ENCODE measurements around the gene ERGIC3. TPM values are rescaled to one million over a fixed set of nuclear protein-coding genes. Genes with fewer than 3 reads are reported as not detected.

Gene ERGIC3
- total and polyA plus RNA-seq, 2 of the 13 experiments (the other 11 are each of a cell fraction or from before 2014, with no cell fraction given) = 407 to 670 TPM

- TF ChIP-seq ZNF687 (CRISPR knock-in tag; IDR thresholded peaks at IDR 0.05) = peak; percentile 23; the same call in 1 of the 2 replicates
Measured at GRCh38 chr20:35559042-35559693, 17.3 kb downstream of the ERGIC3 start (continued).

- TF ChIP-seq TRIM22 (IDR thresholded peaks at IDR 0.05) (no peak), ZNF572 (CRISPR knock-in tag; IDR thresholded peaks at IDR 0.05) (no peak), ZEB1 (IDR thresholded peaks at IDR 0.05; ENCODE audit: insufficient replicate concordance, low read depth) (no peak), AGO2 (optimal IDR thresholded peaks at IDR 0.05; ENCODE audit: low read depth, low read length) (peak; percentile 60)
- in situ Hi-C loops (cut with HindIII; ENCODE audit: extremely low pct_ligation_motif_present, low pct_unique_long_range_greater_than_20kb) = no loop called here
- DNase-seq (ENCODE audit: low spot score) (no peak), ATAC-seq (no peak), FAIRE-seq (no peak)
- H2AFZ ChIP-seq (ENCODE audit: low read length) = no peak overlapping the region
- ChIA-PET POLR2A (interaction anchor here (0.8 to 1.6 kb wide), 3 partner anchors 56 to 76 kb away, joined by 3 to 4 read pairs (median 4); partner anchors contain the start of gene SPAG4), CTCF (ENCODE audit: low intra/inter-chr PET ratio, low total read pairs) (no interaction called here)
- no peak overlapping the region for H3K4me2 ChIP-seq (ENCODE audit: low read depth, low read length)
- H3K27me3 ChIP-seq (ENCODE audit: control insufficient read depth in 1 of 2, insufficient read depth in 2 of 2, low read length in 2 of 2) = no peaks in the 10 kb centered on the region
- intact Hi-C loops (cut with micrococcal nuclease; ENCODE audit: unreplicated experiment) = no loop called here
- no peak overlapping the region for H3K9ac ChIP-seq (ENCODE audit: insufficient read depth, low read depth, low read length)
- peaks cover 18 to 36% of the 10 kb centered on the region in 2 experiments for H3K36me3 ChIP-seq (replicated peaks in 1 of 2; ENCODE audit: control insufficient read depth in 1 of 2, insufficient read depth in 2 of 2, low read length in 2 of 2)
- H3K4me1 ChIP-seq (ENCODE audit: insufficient read depth, low read length) = peaks cover 9% of the 10 kb centered on the region; the same call in 1 of the 2 replicates
- no peaks in the 10 kb centered on the region for H3K79me2 ChIP-seq (ENCODE audit: insufficient read depth, low read length)
- 86% methylated on average over 18 of the region's 18 CpGs for WGBS (ENCODE audit: low lambda C conversion rate)
- H3K9me3 ChIP-seq (ENCODE audit: low read length) = no peaks in the 10 kb centered on the region
- no peak overlapping the region for H3K27ac ChIP-seq (ENCODE audit: extremely low read length, insufficient read depth, low read length)
- H3K4me3 ChIP-seq (replicated peaks in 1 of 3; ENCODE audit: insufficient read depth in 1 of 3, low read depth in 2 of 3, low read length in 3 of 3) = no peak overlapping the region
- H4K20me1 ChIP-seq (ENCODE audit: insufficient read depth, low read length) = no peaks in the 10 kb centered on the region
- BruUV-seq (replicated peaks) = no TSS peak
Measured at GRCh38 chr20:35560105-35560511, 18.2 kb downstream of the ERGIC3 start.
